ENCODE measurements around the gene GRIN2C.

The GRIN2C gene

GRCh38 chr17:74796211-74796610 lies 63.5 kb downstream of the GRIN2C start:
- no peak for DNase-seq

- DNase-seq = no peak
Observed at GRCh38 chr17:74795327-74796020, 64.2 kb downstream of the GRIN2C start.

- no peak for DNase-seq
Observed at GRCh38 chr17:74792586-74793105, 67.0 kb downstream of the GRIN2C start.

All from bone marrow (tissue), 2 donors.